Measurements from ENCODE around the gene URI1. TPM values are rescaled to one million over a fixed set of nuclear protein-coding genes. Genes with fewer than 3 reads are reported as not detected.

URI1 gene
- total and polyA plus RNA-seq, 2 of the 8 experiments (the other 6 are each of a cell fraction or from before 2014, with no cell fraction given): 27.7 to 64.3 TPM

DNA sequence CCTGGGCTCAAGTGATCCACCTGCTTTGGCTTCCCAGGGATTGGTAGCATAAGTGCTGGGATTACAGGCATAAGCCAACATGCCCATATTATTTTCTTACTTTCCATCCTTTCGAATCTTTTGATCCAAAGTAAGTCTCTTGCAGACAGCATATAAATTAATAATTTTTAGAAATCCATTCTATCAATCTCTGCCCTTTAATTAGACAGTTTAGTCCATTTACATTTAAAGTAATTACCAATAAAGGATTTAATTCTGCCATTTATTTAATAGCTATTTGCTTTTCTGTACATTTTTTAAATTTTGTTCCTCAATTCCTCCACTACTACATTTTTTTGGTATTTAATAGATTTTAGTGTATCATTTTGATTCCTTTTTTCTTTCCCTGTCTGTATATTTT lies 7.3 kb upstream of the URI1 start (continued):
- TF ChIP-seq RAD21 (IDR thresholded peaks at IDR 0.05 in 1 of 2, conservative IDR thresholded peaks at IDR 0.05 in 1 of 2; ENCODE audit: low read depth in 2 of 2, low read length in 2 of 2) (no peak), CBX8 (IDR thresholded peaks at IDR 0.05; ENCODE audit: borderline replicate concordance, low read depth, low read length) (no peak)

All from H1 (cell line).